ENCODE measurements around the gene PCED1B.

PCED1B gene

DNA sequence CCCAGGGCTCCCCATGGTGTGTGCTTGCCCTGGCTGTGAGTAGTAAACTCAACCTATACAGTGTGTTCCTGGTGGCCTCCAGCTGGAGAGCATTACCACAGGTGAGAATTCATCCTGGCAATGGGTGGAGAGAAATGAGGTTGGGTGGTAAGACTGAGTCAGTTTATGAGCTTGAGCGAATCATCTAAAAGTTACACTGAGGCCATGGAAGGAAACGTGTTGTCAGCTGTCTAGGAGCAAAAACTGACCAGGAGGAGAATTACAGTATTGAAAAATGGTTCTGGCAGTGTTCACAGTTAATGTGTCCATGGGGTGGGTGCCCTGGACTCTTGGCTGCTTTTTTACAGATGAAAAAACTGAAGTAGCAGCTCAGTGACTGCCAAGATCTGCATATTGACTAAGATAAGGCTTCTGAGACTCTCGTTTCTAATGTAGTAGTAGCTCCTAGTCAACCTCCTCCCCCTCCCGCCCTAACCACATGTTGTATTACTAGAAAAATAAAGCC lies 202.3 kb downstream of the PCED1B start:
- DNase-seq, result no peak

GRCh38 chr12:47282206-47282605 lies 202.8 kb downstream of the PCED1B start:
- DNase-seq, result no peak
